ENCODE data around the gene TCEANC. TPM values are rescaled to one million over a fixed set of nuclear protein-coding genes. Genes with fewer than 3 reads are reported as not detected.

TCEANC gene
- 1 to 10 TPM; 1.7 to 4.7 (median 3.2) TPM for total RNA-seq

GRCh38 chrX:13652850-13653693, at the start of gene TCEANC:
Gene TCEANC, plus strand, starts transcription at chrX:13653141. Its CDS starts 9,368 bp downstream, at chrX:13662509.
- peak; percentile 96 to 99 for DNase-seq (ENCODE audit: low spot score in 2 of 2)
- Histone ChIP-seq H3K4me1 (peaks cover 13% of the 10 kb centered on the region), H3K36me3 (no peaks in the 10 kb centered on the region), H3K9me3 (no peaks in the 10 kb centered on the region), H3K27ac (peak within 1 kb of the TSS; percentile 95), H3K4me3 (peak within 1 kb of the TSS; percentile 65), H3K27me3 (no peaks in the 10 kb centered on the region)
- TF ChIP-seq POLR2A (IDR thresholded peaks at IDR 0.05) = peak in 1 of 2 donors; percentile 80
- TF ChIP-seq CTCF (IDR thresholded peaks at IDR 0.05) = no peak
- peak; percentile 6 to 35 (median 21) for TF ChIP-seq POLR2AphosphoS5 (IDR thresholded peaks at IDR 0.05)
- TF ChIP-seq EP300 (IDR thresholded peaks at IDR 0.05) = no peak
- 4% methylated on average over 25 of the region's 54 CpGs for whole genome bisulfite sequencing

GRCh38 chrX:13605611-13606010, 47.3 kb upstream of the TCEANC start:
- no peaks in the 10 kb centered on the region for H3K36me3 ChIP-seq
- WGBS = 90% methylated on average over 1 of the region's 1 CpG
- H3K4me3 ChIP-seq = no peak overlapping the region
- DNase-seq (ENCODE audit: low spot score in 2 of 2) = no peak
- H3K27ac ChIP-seq = no peak overlapping the region
- no peak for TF ChIP-seq CTCF (IDR thresholded peaks at IDR 0.05)
- TF ChIP-seq EP300 (IDR thresholded peaks at IDR 0.05) = no peak
- no peak for TF ChIP-seq POLR2AphosphoS5 (IDR thresholded peaks at IDR 0.05)
- TF ChIP-seq POLR2A (IDR thresholded peaks at IDR 0.05) = no peak
- H3K9me3 ChIP-seq = no peaks in the 10 kb centered on the region
- no peaks in the 10 kb centered on the region for H3K27me3 ChIP-seq
- H3K4me1 ChIP-seq = no peaks in the 10 kb centered on the region

- no peaks in the 10 kb centered on the region for H3K36me3 ChIP-seq
- no peaks in the 10 kb centered on the region for H3K4me1 ChIP-seq
- TF ChIP-seq POLR2AphosphoS5 (IDR thresholded peaks at IDR 0.05) (no peak), POLR2A (IDR thresholded peaks at IDR 0.05) (no peak), EP300 (IDR thresholded peaks at IDR 0.05) (no peak), CTCF (IDR thresholded peaks at IDR 0.05) (no peak)
- no peak overlapping the region for H3K27ac ChIP-seq
- no peaks in the 10 kb centered on the region for H3K9me3 ChIP-seq
- no peak overlapping the region for H3K4me3 ChIP-seq
- no peak for DNase-seq (ENCODE audit: low spot score in 2 of 2)
- WGBS = 63% methylated on average over 6 of the region's 6 CpGs
- no peaks in the 10 kb centered on the region for H3K27me3 ChIP-seq
These were observed 45.5 kb upstream of the TCEANC start for GRCh38 chrX:13607331-13607995.

GRCh38 chrX:13607996-13608365, 45.0 kb upstream of the TCEANC start:
- DNase-seq (ENCODE audit: low spot score in 2 of 2) = no peak
- TF ChIP-seq POLR2AphosphoS5 (IDR thresholded peaks at IDR 0.05) (no peak), POLR2A (IDR thresholded peaks at IDR 0.05) (no peak), CTCF (IDR thresholded peaks at IDR 0.05) (no peak), EP300 (IDR thresholded peaks at IDR 0.05) (no peak)
- Histone ChIP-seq H3K36me3 (no peaks in the 10 kb centered on the region), H3K4me3 (no peak overlapping the region), H3K27ac (no peak overlapping the region), H3K27me3 (no peaks in the 10 kb centered on the region), H3K4me1 (no peaks in the 10 kb centered on the region), H3K9me3 (no peaks in the 10 kb centered on the region)
- 44% methylated on average over 2 of the region's 2 CpGs for WGBS

- Histone ChIP-seq H3K27me3 (no peaks in the 10 kb centered on the region), H3K4me1 (no peaks in the 10 kb centered on the region), H3K27ac (no peak overlapping the region), H3K4me3 (no peak overlapping the region), H3K9me3 (no peaks in the 10 kb centered on the region), H3K36me3 (no peaks in the 10 kb centered on the region)
- no peak for DNase-seq (ENCODE audit: low spot score in 2 of 2)
- TF ChIP-seq CTCF (IDR thresholded peaks at IDR 0.05) = no peak
- TF ChIP-seq EP300 (IDR thresholded peaks at IDR 0.05) = no peak
- no peak for TF ChIP-seq POLR2AphosphoS5 (IDR thresholded peaks at IDR 0.05)
- no peak for TF ChIP-seq POLR2A (IDR thresholded peaks at IDR 0.05)
These were observed 38.8 kb upstream of the TCEANC start for GRCh38 chrX:13614154-13614553.

Measured in suprapubic skin (tissue), 4 donors.